ENCODE measurements around the gene ZNF282.
"Not testable (repeated sequence)": the region's sequence is repeated elsewhere in the genome, so short reads cannot be mapped to it uniquely, and the experiment has no call there.

The ZNF282 gene

GRCh38 chr7:149254181-149254858 lies 59.0 kb downstream of the ZNF282 start:
- no peak for DNase-seq (ENCODE audit: low read depth in 1 of 2, low spot score in 1 of 2)

- no peak for DNase-seq (ENCODE audit: low read depth in 1 of 2, low spot score in 1 of 2)
These were observed 59.8 kb downstream of the ZNF282 start for GRCh38 chr7:149255174-149255573.

GRCh38 chr7:149256568-149256967 lies 61.2 kb downstream of the ZNF282 start:
- DNase-seq (ENCODE audit: low read depth in 1 of 2, low spot score in 1 of 2): no peak

- no peak for DNase-seq (ENCODE audit: low read depth in 1 of 2, low spot score in 1 of 2)
These were observed 61.8 kb downstream of the ZNF282 start for GRCh38 chr7:149257146-149257545.

- DNase-seq (ENCODE audit: low read depth in 1 of 2, low spot score in 1 of 2): peak in 1 of 2 donors; percentile 21
These were observed 66.0 kb downstream of the ZNF282 start for GRCh38 chr7:149261316-149261828.

GRCh38 chr7:149261829-149262617 lies 66.7 kb downstream of the ZNF282 start, which contains the start of gene ZNF783:
Gene ZNF783, plus strand, starts transcription at chr7:149262196. Its CDS starts 138 bp downstream, at chr7:149262334.
- DNase-seq (ENCODE audit: low read depth in 1 of 2, low spot score in 1 of 2): peak; percentile 73 to 76

- DNase-seq (ENCODE audit: low read depth in 1 of 2, low spot score in 1 of 2): no peak
These were observed 71.1 kb downstream of the ZNF282 start for GRCh38 chr7:149266451-149266850.

- DNase-seq (ENCODE audit: low read depth in 1 of 2, low spot score in 1 of 2): no peak
These were observed 72.4 kb downstream of the ZNF282 start for GRCh38 chr7:149267733-149268132.

- not testable (repeated sequence) for DNase-seq (ENCODE audit: low read depth in 1 of 2, low spot score in 1 of 2)
These were observed 79.1 kb downstream of the ZNF282 start for GRCh38 chr7:149274424-149274823.
